Measurements from ENCODE around the gene POMGNT2. TPM values are rescaled to one million over a fixed set of nuclear protein-coding genes. Genes with fewer than 3 reads are reported as not detected.
A peak's percentile ranks its signal among the peaks of the same experiment; 100 is the strongest.

POMGNT2 gene
- total and polyA plus RNA-seq, 2 of the 8 experiments (the other 6 are each of a cell fraction or from before 2014, with no cell fraction given), result 13.6 to 35.7 TPM

DNA sequence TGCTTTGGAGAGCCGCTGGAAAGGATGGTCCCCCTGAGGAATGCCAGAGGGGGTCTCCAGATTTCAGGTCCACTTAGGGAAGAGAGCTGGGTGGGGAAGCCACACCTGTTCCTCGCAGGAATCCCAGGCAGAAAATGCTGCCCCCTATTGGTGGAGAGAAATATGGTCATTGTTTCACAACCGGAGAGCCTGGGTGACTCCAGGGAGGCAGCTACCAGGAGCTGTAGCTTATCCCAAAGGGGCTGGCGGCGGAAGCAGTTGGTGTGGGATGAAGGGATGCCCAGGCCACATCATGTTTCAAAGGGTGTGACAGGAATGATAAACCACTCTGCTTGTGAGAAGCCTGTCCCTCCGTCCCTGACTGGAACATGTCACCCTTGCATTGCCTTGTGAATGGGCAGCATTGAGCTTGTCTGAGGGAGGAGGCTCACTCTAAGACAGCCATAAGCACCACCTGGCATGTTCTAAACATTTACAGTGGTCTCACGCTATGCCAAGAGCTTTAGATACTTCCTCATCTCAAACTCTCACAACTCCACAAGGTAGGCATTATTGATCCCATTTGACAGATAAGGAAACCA is 34.5 kb downstream of the POMGNT2 start:
- no peak overlapping the region for H3K18ac ChIP-seq (ENCODE audit: extremely low read depth, low read length)
- H3K27me3 ChIP-seq (replicated peaks in 1 of 4; ENCODE audit: control insufficient read depth in 3 of 4, extremely low read depth in 1 of 4, insufficient read depth in 3 of 4, low read length in 3 of 4), result no peaks in the 10 kb centered on the region
- H3K14ac ChIP-seq (ENCODE audit: insufficient read length), result no peak overlapping the region
- H2AK5ac ChIP-seq (ENCODE audit: low read depth, low read length), result no peak overlapping the region
- no peak overlapping the region for H2BK12ac ChIP-seq (ENCODE audit: low read depth, low read length)
- ChIA-PET CTCF (ENCODE audit: partially characterized antibody) (interaction anchor here (0.7 to 4.5 kb wide), 30 partner anchors 9 to 1020 kb away, joined by 3 to 65 read pairs (median 5); partner anchors contain the start of gene GASK1A), POLR2A (ENCODE audit: partially characterized antibody) (no interaction called here)
- no peaks in the 10 kb centered on the region for H3K4me1 ChIP-seq (replicated peaks in 1 of 4; ENCODE audit: control insufficient read depth in 3 of 4, insufficient read depth in 4 of 4, low read length in 3 of 4)
- no peak overlapping the region for H2AFZ ChIP-seq (ENCODE audit: low read length)
- no peaks in the 10 kb centered on the region for H3K9me3 ChIP-seq (ENCODE audit: insufficient read depth in 2 of 2, low read depth in 1 of 2, low read length in 1 of 2)
- FAIRE-seq, result no peak
- DNase-seq (ENCODE audit: low read depth in 1 of 2, low spot score in 2 of 2), result peak; percentile 27 to 77
- H3K4me2 ChIP-seq (ENCODE audit: insufficient read depth in 1 of 2, low read depth in 2 of 2, low read length in 2 of 2), result no peak overlapping the region
- no peak overlapping the region for H2BK15ac ChIP-seq (ENCODE audit: low read length)
- no peak overlapping the region for H3K9ac ChIP-seq (replicated peaks in 1 of 4; ENCODE audit: extremely low read depth in 1 of 4, low read depth in 3 of 4, low read length in 3 of 4)
- no peak overlapping the region for H4K8ac ChIP-seq (ENCODE audit: extremely low read depth, insufficient read depth, low read length)
- no peak overlapping the region for H4K5ac ChIP-seq (ENCODE audit: insufficient read length, low read depth, low read length)
- H2BK20ac ChIP-seq (ENCODE audit: low read length), result no peak overlapping the region
- H3K56ac ChIP-seq (replicated peaks; ENCODE audit: insufficient read length, low read depth, low read length), result no peak overlapping the region
- H2BK120ac ChIP-seq (replicated peaks; ENCODE audit: low read depth, low read length), result no peak overlapping the region
- TF ChIP-seq CEBPB (IDR thresholded peaks at IDR 0.05; ENCODE audit: low read depth, low read length) (peak; percentile 65), TEAD4 (IDR thresholded peaks at IDR 0.05; ENCODE audit: low read depth, low read length) (0 out of 2 replicates have a peak, but pooled peaks have one; percentile 43), RAD21 (IDR thresholded peaks at IDR 0.05 in 1 of 2, conservative IDR thresholded peaks at IDR 0.05 in 1 of 2; ENCODE audit: low read depth in 2 of 2, low read length in 2 of 2) (peak; percentile 67 to 77), SP4 (IDR thresholded peaks at IDR 0.05; ENCODE audit: low read length) (no peak), BCL11A (IDR thresholded peaks at IDR 0.05; ENCODE audit: low read depth in 2 of 2, low read length in 2 of 2) (no peak), TCF12 (IDR thresholded peaks at IDR 0.05; ENCODE audit: low read depth, low read length) (no peak)
- TF ChIP-seq, protein P1, sequence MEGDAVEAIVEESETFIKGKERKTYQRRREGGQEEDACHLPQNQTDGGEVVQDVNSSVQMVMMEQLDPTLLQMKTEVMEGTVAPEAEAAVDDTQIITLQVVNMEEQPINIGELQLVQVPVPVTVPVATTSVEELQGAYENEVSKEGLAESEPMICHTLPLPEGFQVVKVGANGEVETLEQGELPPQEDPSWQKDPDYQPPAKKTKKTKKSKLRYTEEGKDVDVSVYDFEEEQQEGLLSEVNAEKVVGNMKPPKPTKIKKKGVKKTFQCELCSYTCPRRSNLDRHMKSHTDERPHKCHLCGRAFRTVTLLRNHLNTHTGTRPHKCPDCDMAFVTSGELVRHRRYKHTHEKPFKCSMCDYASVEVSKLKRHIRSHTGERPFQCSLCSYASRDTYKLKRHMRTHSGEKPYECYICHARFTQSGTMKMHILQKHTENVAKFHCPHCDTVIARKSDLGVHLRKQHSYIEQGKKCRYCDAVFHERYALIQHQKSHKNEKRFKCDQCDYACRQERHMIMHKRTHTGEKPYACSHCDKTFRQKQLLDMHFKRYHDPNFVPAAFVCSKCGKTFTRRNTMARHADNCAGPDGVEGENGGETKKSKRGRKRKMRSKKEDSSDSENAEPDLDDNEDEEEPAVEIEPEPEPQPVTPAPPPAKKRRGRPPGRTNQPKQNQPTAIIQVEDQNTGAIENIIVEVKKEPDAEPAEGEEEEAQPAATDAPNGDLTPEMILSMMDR (IDR thresholded peaks at IDR 0.05; ENCODE audit: control extremely low read depth in 1 of 3, insufficient read depth in 1 of 3, low read depth in 1 of 3, low read length in 3 of 3), result peak; percentile 62 to 78 (median 62); a peak in 3 of 4 replicates
- no peak overlapping the region for H4K91ac ChIP-seq (replicated peaks; ENCODE audit: insufficient read length, low read length)
- no peaks in the 10 kb centered on the region for H3K23me2 ChIP-seq (ENCODE audit: low read depth, low read length)
- no peak overlapping the region for H3K27ac ChIP-seq (ENCODE audit: low read depth, low read length)
- H3K23ac ChIP-seq (ENCODE audit: insufficient read length), result no peak overlapping the region
- WGBS, 2 experiments (ENCODE audit: extremely low coverage in 1 of 2, insufficient coverage in 1 of 2, insufficient read length in 1 of 2, insufficient replicate concordance in 2 of 2, low coverage in 1 of 2, low lambda C conversion rate in 2 of 2, missing lambda C conversion rate in 1 of 2), result 83% methylated on average over 7 of the region's 7 CpGs; no CpG with 5 or more reads in 1 of the 2 experiments
- no peaks in the 10 kb centered on the region for H3K36me3 ChIP-seq (ENCODE audit: control insufficient read depth in 2 of 4, insufficient read depth in 4 of 4, low read length in 3 of 4)
- no peaks in the 10 kb centered on the region for H3K79me2 ChIP-seq (ENCODE audit: control insufficient read depth in 1 of 2, insufficient read depth in 2 of 2, low read length in 2 of 2)
- H2BK5ac ChIP-seq (ENCODE audit: low read depth, low read length), result no peak overlapping the region
- no peaks in the 10 kb centered on the region for H3K79me1 ChIP-seq (ENCODE audit: low read depth, low read length)
- no peak overlapping the region for H3K4me3 ChIP-seq (ENCODE audit: extremely low read depth in 1 of 4, insufficient read depth in 2 of 4, low read depth in 3 of 4, low read length in 4 of 4)
- no peak overlapping the region for H3K4ac ChIP-seq (replicated peaks; ENCODE audit: insufficient read length, low read depth, low read length)
- H4K20me1 ChIP-seq (replicated peaks in 1 of 2; ENCODE audit: control insufficient read depth in 1 of 2, insufficient read depth in 2 of 2, low read length in 2 of 2), result no peaks in the 10 kb centered on the region
